Keratinocyte (primary cell): Measurements from ENCODE around the gene SLC41A1. TPM values are rescaled to one million over a fixed set of nuclear protein-coding genes. Genes with fewer than 3 reads are reported as not detected.

Source experiments
- DNase-seq: peaks from one replicate; pipeline ENCODE4 v3.0.0-alpha.2; 2011; ENCODE audit warnings: low read depth, missing footprints, low spot score
- FAIRE-seq: peaks from 2 replicates; lab custom pipeline; 2011; peaks lifted over from hg19 to GRCh38; lab: Jason Lieb, UNC
- H2AFZ ChIP-seq: 2 replicates; pipeline ENCODE4 v1.6.0; 2012; ENCODE audit warnings: low read length, control low read depth, inconsistent platforms; ENCODE audit not compliant: control insufficient read depth
- H3K27ac ChIP-seq: 2 replicates; pipeline ENCODE4 v1.5.1; 2011; ENCODE audit warnings: low read length; ENCODE audit not compliant: control insufficient read depth, insufficient read depth
- H3K27me3 ChIP-seq: 3 replicates; pipeline ENCODE4 v1.6.0; 2011; ENCODE audit warnings: low read length; ENCODE audit not compliant: control insufficient read depth, insufficient read depth; ENCODE audit errors: extremely low read depth
- H3K36me3 ChIP-seq, 2 experiments: 2 replicates in 1 of 2; 3 replicates in 1 of 2; pipeline ENCODE4 v1.5.1; 2011; ENCODE audit warnings: low read length in 2 of 2, mild to moderate bottlenecking in 1 of 2; ENCODE audit not compliant: control insufficient read depth in 2 of 2, insufficient read depth in 2 of 2; ENCODE audit errors: extremely low read depth in 1 of 2
- H3K4me1 ChIP-seq: 3 replicates; pipeline ENCODE4 v1.5.1; 2011; ENCODE audit warnings: low read length; ENCODE audit not compliant: control insufficient read depth, insufficient read depth; ENCODE audit errors: extremely low read depth
- H3K4me2 ChIP-seq: 3 replicates; pipeline ENCODE4 v1.6.0; 2011; ENCODE audit warnings: low read depth, low read length; ENCODE audit not compliant: control insufficient read depth, insufficient read depth; ENCODE audit errors: extremely low read depth
- H3K4me3 ChIP-seq, 3 experiments: fragments of 200-600 bp in 1 of 3; sonication (generic) in 1 of 3; 2 replicates in 2 of 3; 3 replicates in 1 of 3; pipeline ENCODE4 v1.5.1; 2011 to 2016; ENCODE audit warnings: low read length in 3 of 3, mild to moderate bottlenecking in 3 of 3, control low read depth in 2 of 3, inconsistent platforms in 1 of 3, low read depth in 1 of 3, mixed read lengths in 1 of 3, mixed run types in 1 of 3, moderate library complexity in 1 of 3; ENCODE audit not compliant: control insufficient read depth in 2 of 3, insufficient read depth in 2 of 3; ENCODE audit errors: extremely low read depth in 1 of 3
- H3K79me2 ChIP-seq: 2 replicates; pipeline ENCODE4 v1.6.0; 2012; ENCODE audit warnings: low read length; ENCODE audit not compliant: control insufficient read depth, insufficient read depth
- H3K9ac ChIP-seq: 3 replicates; pipeline ENCODE4 v1.6.0; 2011; ENCODE audit warnings: low read length; ENCODE audit not compliant: control insufficient read depth, insufficient read depth; ENCODE audit errors: extremely low read depth
- H3K9me1 ChIP-seq: 3 replicates; pipeline ENCODE4 v1.6.0; 2011; ENCODE audit warnings: low read length; ENCODE audit not compliant: control insufficient read depth, insufficient read depth; ENCODE audit errors: extremely low read depth
- H3K9me3 ChIP-seq: 2 replicates; pipeline ENCODE4 v1.5.1; 2012; ENCODE audit warnings: low read depth, low read length; ENCODE audit not compliant: control insufficient read depth
- H4K20me1 ChIP-seq: 3 replicates; pipeline ENCODE4 v1.6.0; 2011; ENCODE audit warnings: low read length; ENCODE audit not compliant: control insufficient read depth, insufficient read depth; ENCODE audit errors: extremely low read depth
- EZH2 ChIP-seq: IDR thresholded peaks from one replicate; pipeline ENCODE4 v1.6.1; 2012; ENCODE audit warnings: inconsistent platforms, mild to moderate bottlenecking, low read length, moderate library complexity
- dilution Hi-C: fragments of 300-500 bp; cut with MboI; formaldehyde crosslinking; loops from one replicate; pipeline ENCODE4 v1.7.0; 2020; ENCODE audit warnings: low sequenced_read_pairs; ENCODE audit not compliant: extremely low pct_ligation_motif_present
- polyA plus RNA-seq, 5 experiments: library from polyadenylated mRNA; depleted of rRNA in 3 of 5; stranded (reverse) in 3 of 5; stranded (forward) in 1 of 5; unstranded in 1 of 5; fragments of >200 nt; gene quantifications; 1 replicate in 1 of 5; 2 replicates in 3 of 5; 3 replicates in 1 of 5; pipeline versions ENCODE4 v1.2.1 to v1.2.3, GENCODE V29; 2011 to 2012; ENCODE audit warnings: missing spikeins in 2 of 5, low read depth in 1 of 5, low replicate concordance in 1 of 5
- TF ChIP-seq, protein P1 (sequence below), 3 experiments: IDR thresholded peaks in 1 of 3; conservative IDR thresholded peaks in 1 of 3; optimal IDR thresholded peaks in 1 of 3; 2 replicates in 2 of 3; 3 replicates in 1 of 3; pipeline versions ENCODE3 to v1.5.1; 2011; ENCODE audit warnings: low read length in 3 of 3, mild to moderate bottlenecking in 3 of 3, moderate library complexity in 2 of 3, control low read depth in 1 of 3, inconsistent platforms in 1 of 3; ENCODE audit not compliant: insufficient read depth in 2 of 3; ENCODE audit errors: extremely low read depth in 1 of 3

SLC41A1 gene
- polyA plus RNA-seq, 1 donor (not counting 4 experiments of a cell fraction or from before 2014, with no cell fraction given), result 21.7 TPM

DNA sequence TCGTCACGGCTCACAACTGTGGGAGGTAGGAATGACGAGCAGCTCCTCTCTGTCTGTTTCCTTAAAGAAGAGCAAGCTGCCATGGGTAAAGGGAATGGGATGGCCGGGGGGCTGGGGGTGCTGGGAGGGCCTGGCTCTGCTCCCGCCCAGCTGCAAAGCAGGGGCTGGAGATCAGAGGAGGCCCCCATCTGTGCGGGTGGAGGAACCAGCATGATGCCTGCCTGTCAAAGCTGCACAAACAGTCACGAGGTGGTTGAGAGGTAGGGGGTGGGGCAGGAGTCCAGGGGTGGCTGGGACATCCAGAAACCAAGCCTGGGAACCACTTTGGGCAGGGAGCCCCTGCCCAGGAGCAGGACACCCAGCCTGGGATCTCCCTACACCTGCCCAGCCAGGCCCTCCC is 12.6 kb downstream of the SLC41A1 start:
- no peak for FAIRE-seq
- no peaks in the 10 kb centered on the region for H3K27me3 ChIP-seq
- dilution Hi-C loops, result no loop called here

DNA sequence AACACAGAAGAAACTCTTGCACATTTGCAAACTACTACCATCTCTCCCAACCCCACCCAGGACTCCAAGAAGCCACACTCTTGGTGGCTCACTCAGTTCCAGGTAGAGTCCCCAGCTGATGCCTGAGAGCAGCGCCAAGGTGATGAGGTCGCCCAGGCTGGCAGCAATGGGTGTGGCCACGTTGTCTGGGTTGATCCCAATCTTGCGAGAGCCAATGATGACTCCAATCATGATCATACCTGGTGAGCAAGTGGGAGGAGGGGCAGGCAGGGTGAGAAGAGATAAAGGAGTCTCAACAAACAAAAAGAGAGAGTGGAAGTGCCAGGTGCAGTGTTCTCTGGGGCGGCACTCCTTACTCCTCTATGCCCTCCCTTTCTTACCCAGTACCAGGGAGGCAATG is 14.4 kb downstream of the SLC41A1 start:
- Histone ChIP-seq H4K20me1 (no peaks in the 10 kb centered on the region), H3K9me1 (no peaks in the 10 kb centered on the region), H3K9me3 (no peaks in the 10 kb centered on the region), H3K4me1 (peaks cover 5% of the 10 kb centered on the region), H3K27me3 (no peaks in the 10 kb centered on the region), H3K4me2 (no peak overlapping the region), H2AFZ (no peak overlapping the region), H3K4me3 (no peak overlapping the region), H3K79me2 (peaks cover 2% of the 10 kb centered on the region), H3K27ac (no peak overlapping the region), H3K9ac (no peak overlapping the region), H3K36me3 (peaks cover 6 to 11% of the 10 kb centered on the region in 2 experiments)
- no peak for DNase-seq
- dilution Hi-C loops, result no loop called here
- no peak for FAIRE-seq
- TF ChIP-seq EZH2, result no peak
- TF ChIP-seq, protein P1, sequence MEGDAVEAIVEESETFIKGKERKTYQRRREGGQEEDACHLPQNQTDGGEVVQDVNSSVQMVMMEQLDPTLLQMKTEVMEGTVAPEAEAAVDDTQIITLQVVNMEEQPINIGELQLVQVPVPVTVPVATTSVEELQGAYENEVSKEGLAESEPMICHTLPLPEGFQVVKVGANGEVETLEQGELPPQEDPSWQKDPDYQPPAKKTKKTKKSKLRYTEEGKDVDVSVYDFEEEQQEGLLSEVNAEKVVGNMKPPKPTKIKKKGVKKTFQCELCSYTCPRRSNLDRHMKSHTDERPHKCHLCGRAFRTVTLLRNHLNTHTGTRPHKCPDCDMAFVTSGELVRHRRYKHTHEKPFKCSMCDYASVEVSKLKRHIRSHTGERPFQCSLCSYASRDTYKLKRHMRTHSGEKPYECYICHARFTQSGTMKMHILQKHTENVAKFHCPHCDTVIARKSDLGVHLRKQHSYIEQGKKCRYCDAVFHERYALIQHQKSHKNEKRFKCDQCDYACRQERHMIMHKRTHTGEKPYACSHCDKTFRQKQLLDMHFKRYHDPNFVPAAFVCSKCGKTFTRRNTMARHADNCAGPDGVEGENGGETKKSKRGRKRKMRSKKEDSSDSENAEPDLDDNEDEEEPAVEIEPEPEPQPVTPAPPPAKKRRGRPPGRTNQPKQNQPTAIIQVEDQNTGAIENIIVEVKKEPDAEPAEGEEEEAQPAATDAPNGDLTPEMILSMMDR (optimal IDR thresholded peaks at IDR 0.05 in 1 of 3, IDR thresholded peaks at IDR 0.05 in 1 of 3, conservative IDR thresholded peaks at IDR 0.05 in 1 of 3; ENCODE audit: extremely low read depth in 1 of 3, insufficient read depth in 2 of 3, low read length in 3 of 3), result no peak

More for the DNA sequence above, 12.6 kb downstream of the SLC41A1 start:
- DNase-seq, result no peak
- Histone ChIP-seq H3K79me2 (peaks cover 14% of the 10 kb centered on the region), H3K4me2 (no peak overlapping the region), H3K9ac (no peak overlapping the region), H3K27ac (no peak overlapping the region), H3K9me3 (no peaks in the 10 kb centered on the region), H4K20me1 (no peaks in the 10 kb centered on the region), H3K4me1 (peaks cover 12% of the 10 kb centered on the region), H3K9me1 (no peaks in the 10 kb centered on the region), H3K36me3 (peaks cover 4 to 7% of the 10 kb centered on the region in 2 experiments), H2AFZ (no peak overlapping the region), H3K4me3 (no peak overlapping the region)
- TF ChIP-seq, protein P1 (optimal IDR thresholded peaks at IDR 0.05 in 1 of 3, IDR thresholded peaks at IDR 0.05 in 1 of 3, conservative IDR thresholded peaks at IDR 0.05 in 1 of 3; ENCODE audit: extremely low read depth in 1 of 3, insufficient read depth in 2 of 3, low read length in 3 of 3), result no peak
- TF ChIP-seq EZH2, result no peak
